SK-N-SH (cell line): Measurements from ENCODE around the gene DPRX. TPM values are rescaled to one million over a fixed set of nuclear protein-coding genes. Genes with fewer than 3 reads are reported as not detected.

Experiments
- CTCF ChIA-PET: fragments of 300-600, 350-600 bp; formaldehyde crosslinking; extraction: SDS; loops from one replicate; lab custom pipeline; 2021; lab: Yijun Ruan, JAX
- POLR2A ChIA-PET: fragments of 350-600 bp; sonication (Branson Sonifier 250); formaldehyde crosslinking; extraction: SDS; loops from one replicate; lab custom pipeline; 2020; ENCODE audit warnings: antibody characterized with exemption, inconsistent platforms; lab: Yijun Ruan, JAX
- DNase-seq: peaks from one replicate; pipeline ENCODE4 v3.0.0; 2012
- H2AFZ ChIP-seq: fragments of 200-600 bp; sonication (generic); 2 replicates; pipeline ENCODE4 v1.8.1; 2016; ENCODE audit warnings: antibody characterized with exemption, mild to moderate bottlenecking, low read depth
- H3F3A ChIP-seq: fragments of 200-600 bp; sonication (generic); replicated peaks from 2 replicates; pipeline ENCODE3; 2016; ENCODE audit warnings: antibody characterized with exemption, mild to moderate bottlenecking; ENCODE audit not compliant: insufficient read depth
- H3K27ac ChIP-seq, 2 experiments: fragments of 200-500 bp in 1 of 2; fragments of 200-600 bp in 1 of 2; sonication (Bioruptor generic) in 1 of 2; sonication (generic), shearing (Covaris generic) in 1 of 2; 2 replicates each; pipeline versions ENCODE4 v1.5.1 to v1.6.1; 2014 to 2016; ENCODE audit warnings: low read depth in 2 of 2, inconsistent platforms in 1 of 2, low read length in 1 of 2, mild to moderate bottlenecking in 1 of 2, mixed read lengths in 1 of 2
- H3K27me3 ChIP-seq: fragments of 200-600 bp; sonication (generic), shearing (Covaris generic); 2 replicates; pipeline ENCODE4 v1.6.1; 2016; ENCODE audit warnings: mixed run types; ENCODE audit not compliant: insufficient read depth
- H3K36me3 ChIP-seq, 2 experiments: fragments of 200-500 bp in 1 of 2; fragments of 200-600 bp in 1 of 2; sonication (Bioruptor generic) in 1 of 2; sonication (generic) in 1 of 2; replicated peaks in 1 of 2; 2 replicates each; pipeline versions ENCODE3 to v1.5.1; 2014 to 2016; ENCODE audit warnings: low read length in 1 of 2, mild to moderate bottlenecking in 1 of 2; ENCODE audit not compliant: insufficient read depth in 2 of 2, control insufficient read depth in 1 of 2
- H3K4me1 ChIP-seq, 2 experiments: fragments of 200-500 bp in 1 of 2; fragments of 200-600 bp in 1 of 2; sonication (Bioruptor generic) in 1 of 2; sonication (generic), shearing (Covaris generic) in 1 of 2; 2 replicates each; pipeline versions ENCODE4 v1.5.1 to v1.6.1; 2014 to 2016; ENCODE audit warnings: low read depth in 1 of 2, low read length in 1 of 2, mixed run types in 1 of 2; ENCODE audit not compliant: insufficient read depth in 2 of 2, control insufficient read depth in 1 of 2
- H3K4me2 ChIP-seq: fragments of 200-600 bp; sonication (generic), shearing (Covaris generic); 2 replicates; pipeline ENCODE4 v1.6.1; 2017; ENCODE audit warnings: mixed run types
- H3K4me3 ChIP-seq, 2 experiments: fragments of 200-500 bp in 1 of 2; fragments of 200-600 bp in 1 of 2; sonication (Bioruptor generic) in 1 of 2; sonication (generic), shearing (Covaris generic) in 1 of 2; 2 replicates each; pipeline versions ENCODE4 v1.5.1 to v1.8.1; 2014 to 2016; ENCODE audit warnings: low read depth in 2 of 2, inconsistent platforms in 1 of 2, low read length in 1 of 2, mild to moderate bottlenecking in 1 of 2, mixed read lengths in 1 of 2, moderate library complexity in 1 of 2
- H3K79me2 ChIP-seq: fragments of 200-600 bp; sonication (generic); 2 replicates; pipeline ENCODE4 v1.8.1; 2017; ENCODE audit warnings: mild to moderate bottlenecking; ENCODE audit not compliant: insufficient read depth
- H3K9ac ChIP-seq: fragments of 200-600 bp; sonication (generic); 2 replicates; pipeline ENCODE4 v1.6.1; 2017; ENCODE audit warnings: mixed run types
- H3K9me2 ChIP-seq: fragments of 200-600 bp; sonication (generic); 2 replicates; pipeline ENCODE4 v1.6.1; 2017; ENCODE audit warnings: mixed run types
- H3K9me3 ChIP-seq: fragments of 200-600 bp; sonication (generic); 2 replicates; pipeline ENCODE4 v1.6.1; 2017; ENCODE audit warnings: mixed run types, mild to moderate bottlenecking, moderate library complexity
- H4K20me1 ChIP-seq: fragments of 200-600 bp; sonication (generic); 2 replicates; pipeline ENCODE4 v1.6.1; 2017; ENCODE audit warnings: mild to moderate bottlenecking, mixed run types; ENCODE audit not compliant: insufficient read depth
- CHD2 ChIP-seq: fragments of 150-350 bp; IDR thresholded peaks from 2 replicates; pipeline ENCODE4 v1.6.1; 2018; ENCODE audit warnings: low read length; ENCODE audit not compliant: partially characterized antibody
- ELF1 ChIP-seq: IDR thresholded peaks from 2 replicates; pipeline ENCODE4 v1.4.0; 2012
- EP300 ChIP-seq, 2 experiments: IDR thresholded peaks; 2 replicates each; pipeline versions ENCODE4 v1.4.0 to v1.6.1; 2012; ENCODE audit warnings: borderline replicate concordance in 1 of 2, low read depth in 1 of 2, low read length in 1 of 2
- EZH2phosphoT487 ChIP-seq: fragments of 200-600 bp; sonication (generic); IDR thresholded peaks from 2 replicates; pipeline ENCODE4 v1.6.1; 2017; ENCODE audit warnings: low read depth, mixed run types, mild to moderate bottlenecking, antibody characterized with exemption, moderate library complexity, borderline replicate concordance
- FOXJ3 ChIP-seq: sonication (generic); formaldehyde crosslinking; IDR thresholded peaks from 2 replicates; pipeline ENCODE4 v1.5.1; 2020; ENCODE audit warnings: mild to moderate bottlenecking, missing genetic modification reagents
- GABPA ChIP-seq: IDR thresholded peaks from 2 replicates; pipeline ENCODE4 v1.4.0; 2012; ENCODE audit warnings: low read depth, mild to moderate bottlenecking
- MEF2A ChIP-seq: IDR thresholded peaks from 2 replicates; pipeline ENCODE4 v1.4.0; 2012; ENCODE audit warnings: low read depth, borderline replicate concordance
- MXI1 ChIP-seq: IDR thresholded peaks from 2 replicates; pipeline ENCODE4 v1.6.1; 2012; ENCODE audit warnings: mild to moderate bottlenecking, low read depth, low read length, improper control_type of control experiment
- NFIC ChIP-seq: IDR thresholded peaks from 2 replicates; pipeline ENCODE4 v1.4.0; 2012; ENCODE audit warnings: borderline replicate concordance
- NRF1 ChIP-seq: IDR thresholded peaks from 2 replicates; pipeline ENCODE4 v1.6.1; 2012; ENCODE audit warnings: low read depth, mild to moderate bottlenecking, low read length
- POLR2AphosphoS5 ChIP-seq: IDR thresholded peaks from 2 replicates; pipeline ENCODE4 v1.6.1; 2012; ENCODE audit warnings: low read depth, low read length
- RAD21 ChIP-seq: IDR thresholded peaks from 2 replicates; pipeline ENCODE4 v1.6.1; 2012; ENCODE audit warnings: mild to moderate bottlenecking, low read length
- RFX5 ChIP-seq: IDR thresholded peaks from 2 replicates; pipeline ENCODE4 v1.6.1; 2012; ENCODE audit warnings: mild to moderate bottlenecking, improper control_type of control experiment, low read length
- RXRA ChIP-seq: IDR thresholded peaks from 2 replicates; pipeline ENCODE4 v1.4.0; 2012; ENCODE audit warnings: low read depth, mild to moderate bottlenecking, borderline replicate concordance
- SMC3 ChIP-seq: IDR thresholded peaks from 2 replicates; pipeline ENCODE4 v1.6.1; 2012; ENCODE audit warnings: low read depth, low read length, improper control_type of control experiment
- TAF1 ChIP-seq: IDR thresholded peaks from 2 replicates; pipeline ENCODE4 v1.6.1; 2012; ENCODE audit warnings: low read depth, mild to moderate bottlenecking, low read length, moderate library complexity, borderline replicate concordance
- TEAD4 ChIP-seq: IDR thresholded peaks from 2 replicates; pipeline ENCODE4 v1.4.0; 2012; ENCODE audit warnings: mild to moderate bottlenecking, borderline replicate concordance; ENCODE audit not compliant: insufficient read depth
- WGBS: methylation state at CpG from one replicate; pipeline ENCODE4 v1.1.6; 2017; ENCODE audit warnings: low lambda C conversion rate; 5-methylcytosine and 5-hydroxymethylcytosine counted together
- polyA plus RNA-seq, 3 experiments: library from polyadenylated mRNA; depleted of rRNA; stranded (reverse); fragments of >200 nt; gene quantifications; 2 replicates each; pipeline ENCODE4 v1.2.3, GENCODE V29; 2012
- TF ChIP-seq, protein P1 (sequence below): IDR thresholded peaks from 2 replicates; pipeline ENCODE4 v1.4.0; 2012; ENCODE audit warnings: low read depth
- TF ChIP-seq, protein P2 (sequence below): IDR thresholded peaks from 2 replicates; pipeline ENCODE4 v1.4.0; 2012; ENCODE audit warnings: low read depth, borderline replicate concordance
- TF ChIP-seq, protein P3 (sequence below): fragments of 150-350 bp; IDR thresholded peaks from 2 replicates; pipeline ENCODE4 v1.6.1; 2017; ENCODE audit warnings: antibody characterized with exemption, low read length, low read depth, borderline replicate concordance
- TF ChIP-seq, protein P4 (sequence below): IDR thresholded peaks from 2 replicates; pipeline ENCODE4 v1.6.1; 2012; ENCODE audit warnings: mild to moderate bottlenecking, low read depth, low read length, moderate library complexity

DPRX gene
- polyA plus RNA-seq, 1 of the 3 experiments (the other 2 are of a cell fraction): not detected

DNA sequence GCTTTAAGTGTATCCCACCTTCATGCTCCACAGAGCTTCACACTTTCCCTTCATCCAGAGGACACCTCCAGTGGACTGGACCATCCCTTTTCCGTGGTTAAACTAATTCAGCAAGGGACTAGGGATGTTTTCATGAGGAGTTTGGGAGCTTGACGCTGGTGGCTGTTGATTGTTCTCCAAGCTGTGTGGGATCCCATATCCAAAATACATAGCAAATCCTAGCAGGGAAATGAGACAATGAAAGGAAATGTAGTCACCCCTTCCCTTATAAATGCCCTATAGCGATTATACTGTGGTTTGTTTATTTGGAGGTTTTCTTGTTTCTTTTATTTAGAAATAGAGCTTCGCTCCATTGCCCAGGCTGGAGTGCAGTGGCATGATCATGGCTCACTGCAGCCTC, 31.6 kb upstream of the DPRX start (continued):
- TF ChIP-seq, protein P1, sequence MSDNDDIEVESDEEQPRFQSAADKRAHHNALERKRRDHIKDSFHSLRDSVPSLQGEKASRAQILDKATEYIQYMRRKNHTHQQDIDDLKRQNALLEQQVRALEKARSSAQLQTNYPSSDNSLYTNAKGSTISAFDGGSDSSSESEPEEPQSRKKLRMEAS: no peak
- TF ChIP-seq CHD2 (no peak), POLR2AphosphoS5 (no peak), RFX5 (no peak)
- TF ChIP-seq, protein P2, sequence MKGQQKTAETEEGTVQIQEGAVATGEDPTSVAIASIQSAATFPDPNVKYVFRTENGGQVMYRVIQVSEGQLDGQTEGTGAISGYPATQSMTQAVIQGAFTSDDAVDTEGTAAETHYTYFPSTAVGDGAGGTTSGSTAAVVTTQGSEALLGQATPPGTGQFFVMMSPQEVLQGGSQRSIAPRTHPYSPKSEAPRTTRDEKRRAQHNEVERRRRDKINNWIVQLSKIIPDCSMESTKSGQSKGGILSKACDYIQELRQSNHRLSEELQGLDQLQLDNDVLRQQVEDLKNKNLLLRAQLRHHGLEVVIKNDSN: no peak

DNA sequence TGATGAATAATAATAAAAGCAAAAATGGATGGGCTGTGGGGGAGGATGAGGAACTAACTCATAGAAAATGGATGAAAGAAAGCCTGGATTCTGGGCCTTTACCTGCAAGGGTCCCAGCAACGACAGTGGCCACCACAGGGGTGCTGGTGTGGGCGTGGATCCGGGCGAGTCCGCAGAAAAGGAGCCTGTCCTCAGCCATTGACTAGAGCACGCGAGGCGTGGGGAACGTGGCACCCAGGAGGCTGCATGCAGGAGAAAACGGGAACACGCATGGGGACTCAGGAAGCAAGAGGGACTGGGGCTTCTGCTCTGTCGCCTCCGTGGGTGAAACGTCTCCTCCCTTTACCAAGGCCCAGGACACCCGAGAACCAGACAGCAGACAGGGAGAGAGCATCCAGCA, 25.8 kb upstream of the DPRX start:
- Histone ChIP-seq H3K9ac (no peak overlapping the region), H3K36me3 (no peaks in the 10 kb centered on the region), H3K27ac (no peak overlapping the region), H2AFZ (no peak overlapping the region), H3F3A (no peaks in the 10 kb centered on the region), H3K9me2 (no peaks in the 10 kb centered on the region), H4K20me1 (no peaks in the 10 kb centered on the region), H3K4me1 (no peaks in the 10 kb centered on the region), H3K4me2 (no peak overlapping the region), H3K79me2 (no peaks in the 10 kb centered on the region), H3K4me3 (no peak overlapping the region), H3K27me3 (peaks cover 49% of the 10 kb centered on the region; the same call in 1 of the 2 replicates), H3K9me3 (no peaks in the 10 kb centered on the region)
- ChIA-PET CTCF (no interaction called here), POLR2A (no interaction called here)
- TF ChIP-seq EP300 (IDR thresholded peaks at IDR 0.05; ENCODE audit: borderline replicate concordance in 1 of 2, low read depth in 1 of 2, low read length in 1 of 2) (no peak), MXI1 (no peak), EZH2phosphoT487 (no peak), SMC3 (no peak), TEAD4 (no peak), RAD21 (no peak), MEF2A (no peak)
- TF ChIP-seq, protein P3, sequence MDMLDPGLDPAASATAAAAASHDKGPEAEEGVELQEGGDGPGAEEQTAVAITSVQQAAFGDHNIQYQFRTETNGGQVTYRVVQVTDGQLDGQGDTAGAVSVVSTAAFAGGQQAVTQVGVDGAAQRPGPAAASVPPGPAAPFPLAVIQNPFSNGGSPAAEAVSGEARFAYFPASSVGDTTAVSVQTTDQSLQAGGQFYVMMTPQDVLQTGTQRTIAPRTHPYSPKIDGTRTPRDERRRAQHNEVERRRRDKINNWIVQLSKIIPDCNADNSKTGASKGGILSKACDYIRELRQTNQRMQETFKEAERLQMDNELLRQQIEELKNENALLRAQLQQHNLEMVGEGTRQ: no peak
- DNase-seq: no peak
- 12% methylated on average over 13 of the region's 15 CpGs for WGBS

DNA sequence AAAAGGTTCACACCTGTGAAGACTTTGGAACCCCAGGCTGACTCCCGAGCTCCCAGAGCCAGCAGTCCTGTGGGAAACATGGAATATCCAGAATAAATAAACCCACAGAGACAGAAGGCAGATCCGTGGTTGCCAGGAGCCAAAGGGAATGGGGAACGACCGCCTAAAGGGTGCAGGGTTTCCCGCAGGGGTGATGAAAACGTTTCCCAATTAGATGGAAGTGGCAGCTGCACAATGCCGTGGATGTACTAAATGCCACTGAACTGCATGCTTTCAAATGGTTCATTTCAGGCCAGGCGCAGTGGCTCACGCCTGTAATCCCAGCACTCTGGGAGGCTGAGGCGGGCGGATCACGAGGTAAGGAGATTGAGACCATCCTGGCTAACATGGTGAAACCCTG, 23.4 kb upstream of the DPRX start:
- Histone ChIP-seq H3K79me2 (no peaks in the 10 kb centered on the region), H3K4me1 (no peaks in the 10 kb centered on the region), H4K20me1 (no peaks in the 10 kb centered on the region), H3K27me3 (peaks cover 71% of the 10 kb centered on the region; the same call in 1 of the 2 replicates), H3K9me3 (no peaks in the 10 kb centered on the region), H3K9ac (no peak overlapping the region), H3K4me3 (no peak overlapping the region), H3K27ac (no peak overlapping the region), H3K36me3 (no peaks in the 10 kb centered on the region), H2AFZ (no peak overlapping the region), H3F3A (no peaks in the 10 kb centered on the region), H3K4me2 (no peak overlapping the region), H3K9me2 (no peaks in the 10 kb centered on the region)
- POLR2A ChIA-PET: no interaction called here
- no peak for DNase-seq
- WGBS: 37% methylated on average over 12 of the region's 12 CpGs
- CTCF ChIA-PET: no interaction called here
- TF ChIP-seq NFIC (no peak), RXRA (no peak), GABPA (no peak), CHD2 (no peak), NRF1 (no peak), POLR2AphosphoS5 (no peak), TAF1 (no peak), ELF1 (no peak), FOXJ3 (CRISPR knock-in tag) (no peak)
- TF ChIP-seq, protein P4, sequence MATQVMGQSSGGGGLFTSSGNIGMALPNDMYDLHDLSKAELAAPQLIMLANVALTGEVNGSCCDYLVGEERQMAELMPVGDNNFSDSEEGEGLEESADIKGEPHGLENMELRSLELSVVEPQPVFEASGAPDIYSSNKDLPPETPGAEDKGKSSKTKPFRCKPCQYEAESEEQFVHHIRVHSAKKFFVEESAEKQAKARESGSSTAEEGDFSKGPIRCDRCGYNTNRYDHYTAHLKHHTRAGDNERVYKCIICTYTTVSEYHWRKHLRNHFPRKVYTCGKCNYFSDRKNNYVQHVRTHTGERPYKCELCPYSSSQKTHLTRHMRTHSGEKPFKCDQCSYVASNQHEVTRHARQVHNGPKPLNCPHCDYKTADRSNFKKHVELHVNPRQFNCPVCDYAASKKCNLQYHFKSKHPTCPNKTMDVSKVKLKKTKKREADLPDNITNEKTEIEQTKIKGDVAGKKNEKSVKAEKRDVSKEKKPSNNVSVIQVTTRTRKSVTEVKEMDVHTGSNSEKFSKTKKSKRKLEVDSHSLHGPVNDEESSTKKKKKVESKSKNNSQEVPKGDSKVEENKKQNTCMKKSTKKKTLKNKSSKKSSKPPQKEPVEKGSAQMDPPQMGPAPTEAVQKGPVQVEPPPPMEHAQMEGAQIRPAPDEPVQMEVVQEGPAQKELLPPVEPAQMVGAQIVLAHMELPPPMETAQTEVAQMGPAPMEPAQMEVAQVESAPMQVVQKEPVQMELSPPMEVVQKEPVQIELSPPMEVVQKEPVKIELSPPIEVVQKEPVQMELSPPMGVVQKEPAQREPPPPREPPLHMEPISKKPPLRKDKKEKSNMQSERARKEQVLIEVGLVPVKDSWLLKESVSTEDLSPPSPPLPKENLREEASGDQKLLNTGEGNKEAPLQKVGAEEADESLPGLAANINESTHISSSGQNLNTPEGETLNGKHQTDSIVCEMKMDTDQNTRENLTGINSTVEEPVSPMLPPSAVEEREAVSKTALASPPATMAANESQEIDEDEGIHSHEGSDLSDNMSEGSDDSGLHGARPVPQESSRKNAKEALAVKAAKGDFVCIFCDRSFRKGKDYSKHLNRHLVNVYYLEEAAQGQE: no peak
